AG09319 (cell line): ENCODE measurements around the gene ORMDL1.

Experiments
- DNase-seq: peaks from one replicate; pipeline ENCODE4 v3.0.0-alpha.2; 2010; ENCODE audit warnings: low read depth; ENCODE audit errors: extremely low read depth
- TF ChIP-seq, protein P1 (sequence below): IDR thresholded peaks from 2 replicates; pipeline ENCODE4 v1.5.1; 2011; ENCODE audit warnings: low read depth, mild to moderate bottlenecking, inconsistent platforms, low read length, moderate library complexity

Gene ORMDL1

DNA sequence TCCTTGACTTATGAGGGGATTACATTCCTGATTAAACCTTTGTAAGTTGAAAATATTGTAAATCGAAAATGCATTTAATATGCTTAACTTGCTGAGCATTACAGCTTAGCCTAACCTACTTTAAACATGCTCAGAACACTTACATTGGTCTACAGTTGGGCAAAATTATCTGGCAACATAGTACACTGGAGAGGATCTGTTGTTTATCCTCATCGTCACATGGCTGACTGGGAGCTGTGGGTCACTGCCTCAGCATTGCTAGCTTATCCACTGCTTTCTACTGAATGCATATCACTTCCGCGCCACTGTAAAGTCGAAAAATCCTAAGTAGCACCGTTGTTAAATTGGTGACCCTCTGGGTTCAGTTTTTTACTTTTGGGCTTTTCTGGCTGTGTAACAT is 13.8 kb upstream of the ORMDL1 start:
- no peak for DNase-seq
- TF ChIP-seq, protein P1, sequence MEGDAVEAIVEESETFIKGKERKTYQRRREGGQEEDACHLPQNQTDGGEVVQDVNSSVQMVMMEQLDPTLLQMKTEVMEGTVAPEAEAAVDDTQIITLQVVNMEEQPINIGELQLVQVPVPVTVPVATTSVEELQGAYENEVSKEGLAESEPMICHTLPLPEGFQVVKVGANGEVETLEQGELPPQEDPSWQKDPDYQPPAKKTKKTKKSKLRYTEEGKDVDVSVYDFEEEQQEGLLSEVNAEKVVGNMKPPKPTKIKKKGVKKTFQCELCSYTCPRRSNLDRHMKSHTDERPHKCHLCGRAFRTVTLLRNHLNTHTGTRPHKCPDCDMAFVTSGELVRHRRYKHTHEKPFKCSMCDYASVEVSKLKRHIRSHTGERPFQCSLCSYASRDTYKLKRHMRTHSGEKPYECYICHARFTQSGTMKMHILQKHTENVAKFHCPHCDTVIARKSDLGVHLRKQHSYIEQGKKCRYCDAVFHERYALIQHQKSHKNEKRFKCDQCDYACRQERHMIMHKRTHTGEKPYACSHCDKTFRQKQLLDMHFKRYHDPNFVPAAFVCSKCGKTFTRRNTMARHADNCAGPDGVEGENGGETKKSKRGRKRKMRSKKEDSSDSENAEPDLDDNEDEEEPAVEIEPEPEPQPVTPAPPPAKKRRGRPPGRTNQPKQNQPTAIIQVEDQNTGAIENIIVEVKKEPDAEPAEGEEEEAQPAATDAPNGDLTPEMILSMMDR: no peak

DNA sequence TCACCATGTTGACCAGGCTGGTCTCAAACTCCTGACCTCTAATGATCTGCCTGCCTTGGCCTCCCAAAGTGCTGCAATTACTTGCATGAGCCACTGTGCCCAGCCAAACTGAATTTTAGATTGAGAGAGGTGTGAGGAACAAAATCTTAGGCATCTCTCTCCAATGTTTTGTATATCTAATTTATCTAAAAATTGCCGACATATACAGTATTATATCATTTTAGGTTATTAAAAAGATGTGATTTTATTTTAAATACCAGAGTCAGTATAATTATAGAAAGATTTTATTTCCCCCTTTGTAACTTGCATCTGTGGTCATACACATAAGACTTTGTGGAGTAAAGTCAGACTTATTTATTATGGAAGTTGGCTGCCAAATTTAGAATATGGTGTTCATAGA is 10.2 kb upstream of the ORMDL1 start:
- DNase-seq: no peak
- TF ChIP-seq, protein P1: no peak

DNA sequence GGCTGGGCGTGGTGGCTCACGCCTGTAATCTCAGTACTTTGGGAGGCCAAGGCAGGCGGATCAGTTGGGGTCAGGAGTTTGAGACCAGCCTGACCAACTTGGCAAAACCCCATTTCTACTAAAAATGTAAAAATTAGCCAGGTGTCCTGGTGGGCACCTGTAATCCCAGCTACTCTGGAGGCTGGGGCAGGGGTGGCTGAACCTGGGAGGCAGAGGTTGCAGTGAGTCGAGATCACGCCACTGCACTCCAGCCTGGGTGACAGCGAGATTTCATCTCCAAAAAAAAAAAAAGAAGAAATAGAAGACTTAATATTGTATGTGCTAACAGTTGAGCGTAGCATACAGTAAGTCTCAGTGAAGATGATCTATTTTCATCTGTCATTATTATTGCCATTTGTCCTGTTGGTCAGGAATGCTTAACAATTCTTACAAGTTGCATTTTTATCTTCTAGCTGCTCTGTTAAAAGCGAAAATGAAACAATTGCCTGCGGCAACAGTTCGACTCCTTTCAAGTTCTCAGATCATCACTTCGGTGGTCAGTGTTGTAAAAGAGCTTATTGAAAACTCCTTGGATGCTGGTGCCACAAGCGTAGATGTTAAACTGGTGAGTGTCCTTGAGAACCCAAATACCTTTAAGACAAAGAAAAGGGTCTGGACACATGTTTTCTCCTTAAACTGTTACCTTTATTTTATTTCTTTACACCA is 7.4 kb upstream of the ORMDL1 start:
- no peak for DNase-seq

DNA sequence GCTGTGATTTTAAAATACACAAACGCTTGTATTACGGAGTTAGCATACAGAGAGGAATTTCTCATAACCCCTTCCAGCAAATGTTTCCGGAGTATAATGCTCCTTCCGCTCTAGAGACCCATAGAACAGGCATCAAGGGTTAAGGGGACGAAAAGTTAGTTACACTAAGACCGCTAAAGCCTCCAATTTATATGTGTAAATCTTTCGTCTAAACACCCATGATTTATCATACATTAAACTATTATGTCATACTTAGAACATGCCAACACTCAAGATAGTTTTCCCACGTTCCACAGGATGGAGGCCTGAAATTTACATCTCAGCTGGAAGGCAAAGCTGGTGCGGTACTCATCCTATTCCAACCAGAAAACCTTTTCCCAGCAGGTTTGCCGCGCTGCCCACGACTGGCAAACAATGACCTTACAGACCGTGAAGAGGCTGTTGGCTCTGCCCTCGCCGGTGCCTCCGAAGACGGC is 650 bp downstream of the ORMDL1 start:
- no peak for DNase-seq
- TF ChIP-seq, protein P1: no peak

More for the DNA sequence above, 7.4 kb upstream of the ORMDL1 start:
- TF ChIP-seq, protein P1: no peak

DNA sequence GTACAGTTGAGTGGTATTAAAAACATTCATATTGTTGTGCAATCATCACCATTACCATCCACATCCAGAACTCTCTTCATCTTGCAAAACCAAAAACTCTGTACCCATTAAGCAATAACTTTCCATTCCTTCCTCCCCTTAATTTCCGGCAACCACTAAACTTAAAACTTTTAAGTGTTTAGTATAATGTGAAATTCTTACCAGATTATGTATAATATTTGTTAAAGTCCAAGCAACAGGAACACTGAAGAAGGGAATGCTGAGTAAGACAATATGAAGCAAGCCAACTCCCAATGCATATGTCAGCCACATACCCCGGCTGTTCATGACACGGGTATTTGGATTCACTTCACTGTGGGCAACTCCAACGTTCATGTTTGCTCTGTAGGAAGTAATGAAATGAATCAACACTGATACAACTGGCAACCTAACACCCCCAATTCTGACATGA is 1.9 kb downstream of the ORMDL1 start:
- DNase-seq: no peak
- TF ChIP-seq, protein P1: no peak

DNA sequence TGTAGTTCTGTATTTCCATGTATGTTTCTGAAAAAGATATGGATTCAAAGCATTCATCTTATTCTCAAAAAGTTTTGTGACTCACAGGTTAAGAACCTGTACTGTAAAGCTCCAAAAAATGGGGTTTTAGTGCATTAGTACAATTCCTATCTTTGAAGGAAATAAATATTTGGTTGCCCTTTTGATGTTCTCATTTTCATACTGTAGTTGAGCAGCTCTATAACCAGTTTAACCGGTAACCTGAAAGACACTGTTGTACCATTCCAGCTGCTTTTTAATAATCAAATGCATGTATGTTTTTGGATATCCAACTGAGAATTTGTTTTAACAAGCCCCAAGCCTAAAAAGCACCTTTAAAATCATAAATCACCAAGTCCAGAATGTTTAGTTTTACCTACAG is 11.9 kb downstream of the ORMDL1 start:
- DNase-seq: no peak
- TF ChIP-seq, protein P1: no peak

DNA sequence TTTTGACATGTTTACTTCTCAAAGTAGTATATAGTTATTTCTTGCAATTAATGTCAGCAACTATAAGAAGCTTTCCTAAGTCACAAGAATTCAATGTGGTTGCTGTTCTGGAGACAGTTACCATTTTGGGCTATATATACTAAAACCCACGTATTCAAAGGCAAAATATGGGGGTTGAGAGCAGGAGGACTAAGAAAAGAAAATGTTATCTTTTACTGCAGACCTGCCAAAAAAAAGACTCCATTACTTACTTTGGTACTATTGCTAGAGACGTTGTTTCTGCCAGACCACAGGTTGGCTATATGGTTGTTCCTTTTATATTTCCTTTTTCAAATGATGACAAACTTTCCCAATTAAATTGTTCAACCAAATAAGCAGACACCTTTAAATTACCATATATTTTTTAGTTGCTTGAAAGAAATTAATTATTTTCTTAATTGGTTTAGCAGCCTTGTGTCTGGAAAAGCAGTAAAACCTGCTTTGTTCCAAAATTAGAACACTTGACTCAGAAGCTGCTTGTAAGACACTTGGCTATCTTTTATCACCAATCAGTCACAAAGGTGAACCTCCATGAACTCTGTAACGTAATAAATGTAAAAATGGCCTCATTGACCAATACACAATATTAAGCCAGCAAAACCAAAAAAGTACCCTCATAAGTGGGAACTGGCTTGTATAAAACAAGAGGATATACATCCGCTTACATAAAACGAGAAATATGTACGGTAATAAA is 13.4 kb downstream of the ORMDL1 start:
- no peak for DNase-seq
- TF ChIP-seq, protein P1: no peak
